ENCODE data around the gene KDM1A. TPM values are rescaled to one million over a fixed set of nuclear protein-coding genes. Genes with fewer than 3 reads are reported as not detected.
A peak's percentile ranks its signal among the peaks of the same experiment; 100 is the strongest.

KDM1A gene
- total and polyA plus RNA-seq, 2 donors (not counting 3 experiments of a cell fraction or from before 2014, with no cell fraction given) = 105 to 111 TPM

- H3K4me3 ChIP-seq (replicated peaks in 1 of 3; ENCODE audit: insufficient read depth in 1 of 3, low read depth in 1 of 3, low read length in 3 of 3) = no peak overlapping the region
- peaks cover 35% of the 10 kb centered on the region for H3K79me2 ChIP-seq (ENCODE audit: control insufficient read depth, insufficient read depth, low read length)
- no peak overlapping the region for H3K27ac ChIP-seq (ENCODE audit: insufficient read depth, low read depth, low read length)
- dilution Hi-C loops (cut with MboI; ENCODE audit: extremely low pct_ligation_motif_present, low sequenced_read_pairs) = no loop called here
- BruUV-seq (replicated peaks) = TSS peak; percentile 1
- H3K9me3 ChIP-seq (replicated peaks; ENCODE audit: control insufficient read depth, insufficient read depth, low read length) = no peaks in the 10 kb centered on the region
- no peak overlapping the region for H3K9ac ChIP-seq (replicated peaks; ENCODE audit: extremely low read depth, insufficient read depth, low read length)
- peaks cover 21 to 67% of the 10 kb centered on the region in 2 experiments for H3K36me3 ChIP-seq (ENCODE audit: control insufficient read depth in 2 of 2, extremely low read depth in 1 of 2, insufficient read depth in 2 of 2, low read length in 2 of 2)
- TF ChIP-seq POLR2AphosphoS5 (IDR thresholded peaks at IDR 0.05; ENCODE audit: insufficient read depth, low read depth, low read length) (no peak), EZH2 (IDR thresholded peaks at IDR 0.05; ENCODE audit: borderline replicate concordance, low read depth, low read length, severe bottlenecking) (no peak), JUN (IDR thresholded peaks at IDR 0.05; ENCODE audit: borderline replicate concordance, insufficient read depth, insufficient read length, low read depth) (peak; percentile 6), FOS (IDR thresholded peaks at IDR 0.05; ENCODE audit: borderline replicate concordance, insufficient read depth, low read length) (no peak), MYC (IDR thresholded peaks at IDR 0.05; ENCODE audit: low read depth, low read length) (no peak), MAX (IDR thresholded peaks at IDR 0.05; ENCODE audit: insufficient read depth, insufficient read length) (no peak)
- ChIA-PET CTCF (interaction anchor here (17.3 kb wide), 1 partner anchor 96 kb away, joined by 671 read pairs; no protein-coding TSS in a partner anchor), POLR2A (no interaction called here)
- H3K9me1 ChIP-seq (replicated peaks; ENCODE audit: control insufficient read depth, extremely low read depth, insufficient read depth, low read length) = no peaks in the 10 kb centered on the region
- no peak for DNase-seq (ENCODE audit: low read depth, low spot score)
- intact Hi-C loops (cut with micrococcal nuclease) = no loop called here
- H3K27me3 ChIP-seq (ENCODE audit: control insufficient read depth in 2 of 2, insufficient read depth in 2 of 2, low read length in 2 of 2) = no peaks in the 10 kb centered on the region
- peaks cover 6% of the 10 kb centered on the region for H3K4me1 ChIP-seq (ENCODE audit: control insufficient read depth, extremely low read depth, insufficient read depth, low read length)
- H4K20me1 ChIP-seq (replicated peaks; ENCODE audit: control insufficient read depth, extremely low read depth, insufficient read depth, low read length) = peaks cover 3% of the 10 kb centered on the region
- no peak for FAIRE-seq
- H3K4me2 ChIP-seq (ENCODE audit: insufficient read depth, low read length) = no peak overlapping the region
- no peak overlapping the region for H2AFZ ChIP-seq (ENCODE audit: low read depth, low read length)
Measured at GRCh38 chr1:23088027-23088426, 68.8 kb downstream of the KDM1A start.

GRCh38 chr1:23090056-23090455 is 70.8 kb downstream of the KDM1A start:
- dilution Hi-C loops (cut with MboI; ENCODE audit: extremely low pct_ligation_motif_present, low sequenced_read_pairs) = loop anchor here (10.0 kb wide), 1 partner anchor 95 kb away; no protein-coding TSS in a partner anchor
- Histone ChIP-seq H3K4me1 (ENCODE audit: control insufficient read depth, extremely low read depth, insufficient read depth, low read length) (no peaks in the 10 kb centered on the region), H3K4me2 (ENCODE audit: insufficient read depth, low read length) (no peak overlapping the region), H3K27me3 (ENCODE audit: control insufficient read depth in 2 of 2, insufficient read depth in 2 of 2, low read length in 2 of 2) (no peaks in the 10 kb centered on the region), H3K79me2 (ENCODE audit: control insufficient read depth, insufficient read depth, low read length) (peaks cover 45% of the 10 kb centered on the region), H2AFZ (ENCODE audit: low read depth, low read length) (no peak overlapping the region), H3K9me3 (replicated peaks; ENCODE audit: control insufficient read depth, insufficient read depth, low read length) (no peaks in the 10 kb centered on the region), H3K36me3 (ENCODE audit: control insufficient read depth in 2 of 2, extremely low read depth in 1 of 2, insufficient read depth in 2 of 2, low read length in 2 of 2) (peaks cover 28 to 58% of the 10 kb centered on the region in 2 experiments), H3K9ac (replicated peaks; ENCODE audit: extremely low read depth, insufficient read depth, low read length) (no peak overlapping the region), H3K9me1 (replicated peaks; ENCODE audit: control insufficient read depth, extremely low read depth, insufficient read depth, low read length) (no peaks in the 10 kb centered on the region), H4K20me1 (replicated peaks; ENCODE audit: control insufficient read depth, extremely low read depth, insufficient read depth, low read length) (peaks cover 3% of the 10 kb centered on the region), H3K4me3 (replicated peaks in 1 of 3; ENCODE audit: insufficient read depth in 1 of 3, low read depth in 1 of 3, low read length in 3 of 3) (no peak overlapping the region), H3K27ac (ENCODE audit: insufficient read depth, low read depth, low read length) (no peak overlapping the region)
- no peak for TF ChIP-seq EZH2 (IDR thresholded peaks at IDR 0.05; ENCODE audit: borderline replicate concordance, low read depth, low read length, severe bottlenecking)
- no peak for TF ChIP-seq CTCF (IDR thresholded peaks at IDR 0.05; ENCODE audit: extremely low read depth in 1 of 2, insufficient read depth in 1 of 2, low read depth in 1 of 2, low read length in 2 of 2)
- no peak for TF ChIP-seq GATA2 (IDR thresholded peaks at IDR 0.05; ENCODE audit: insufficient read depth, insufficient read length, low read depth, low read length)
- TF ChIP-seq MYC (IDR thresholded peaks at IDR 0.05; ENCODE audit: low read depth, low read length) = no peak
- no peak for TF ChIP-seq POLR2AphosphoS5 (IDR thresholded peaks at IDR 0.05; ENCODE audit: insufficient read depth, low read depth, low read length)
- no peak for TF ChIP-seq MAX (IDR thresholded peaks at IDR 0.05; ENCODE audit: insufficient read depth, insufficient read length)
- no peak for TF ChIP-seq JUN (IDR thresholded peaks at IDR 0.05; ENCODE audit: borderline replicate concordance, insufficient read depth, insufficient read length, low read depth)
- TF ChIP-seq FOS (IDR thresholded peaks at IDR 0.05; ENCODE audit: borderline replicate concordance, insufficient read depth, low read length) = no peak
- no peak for TF ChIP-seq POLR2A (IDR thresholded peaks at IDR 0.05; ENCODE audit: low read depth, low read length)
- DNase-seq (ENCODE audit: low read depth, low spot score) (no peak), FAIRE-seq (no peak)
- POLR2A ChIA-PET = no interaction called here
- intact Hi-C loops (cut with micrococcal nuclease) = no loop called here
- no TSS peak for BruUV-seq (replicated peaks)
- CTCF ChIA-PET = interaction anchor here (2.1 to 17.3 kb wide), 2 partner anchors 9 to 94 kb away, joined by 16 to 671 read pairs; no protein-coding TSS in a partner anchor
